Adipose tissue (tissue), 3 donors: ENCODE measurements around the gene HOXD3. TPM values are rescaled to one million over a fixed set of nuclear protein-coding genes. Genes with fewer than 3 reads are reported as not detected.

Experiments
- H3K27ac ChIP-seq: one replicate; pipeline ENCODE4 v1.5.1; 2013; ENCODE audit warnings: low read depth, low read length
- WGBS, 3 donors: extraction: QIAGEN DNeasy Blood & Tissue Kit; methylation state at CpG; one replicate each; pipeline ENCODE4 v1.1.7; 2013; 5-methylcytosine and 5-hydroxymethylcytosine counted together
- polyA plus RNA-seq, 3 donors: library from polyadenylated mRNA; stranded (reverse); fragments of 200-250 nt; gene quantifications; one replicate each; pipeline ENCODE4 v1.2.3, GENCODE V29; 2013
- donor health status: healthy with polysubstance abuse.
- donor health status: Bipolar disorder and iron deficiency.
- donor health status: healthy.

The HOXD3 gene
- polyA plus RNA-seq: 1 to 10 TPM in 2 of 3 donors, under 1 TPM in 1; 0.22 to 3.3 (median 2.0) TPM

GRCh38 chr2:176156807-176157498 is at the start of gene HOXD3:
TSS of gene HOXD3 (plus strand) at chr2:176157307. CDS start at chr2:176169115, 11,808 bp downstream.
- WGBS, 3 donors: 7 to 28% (median 12%) methylated on average over 48 of the region's 48 CpGs
- no peak within 1 kb of the TSS for H3K27ac ChIP-seq

- 3 to 5% (median 3%) methylated on average over 26 to 59 of the region's 59 CpGs for WGBS, 3 donors
- H3K27ac ChIP-seq: no peak overlapping the region
These were observed 49.4 kb upstream of the HOXD3 start for GRCh38 chr2:176107731-176108181.

- no peak overlapping the region for H3K27ac ChIP-seq
- WGBS, 3 donors: 9 to 28% (median 12%) methylated on average over 26 of the region's 26 CpGs
These were observed 47.8 kb upstream of the HOXD3 start for GRCh38 chr2:176109192-176109901.

DNA sequence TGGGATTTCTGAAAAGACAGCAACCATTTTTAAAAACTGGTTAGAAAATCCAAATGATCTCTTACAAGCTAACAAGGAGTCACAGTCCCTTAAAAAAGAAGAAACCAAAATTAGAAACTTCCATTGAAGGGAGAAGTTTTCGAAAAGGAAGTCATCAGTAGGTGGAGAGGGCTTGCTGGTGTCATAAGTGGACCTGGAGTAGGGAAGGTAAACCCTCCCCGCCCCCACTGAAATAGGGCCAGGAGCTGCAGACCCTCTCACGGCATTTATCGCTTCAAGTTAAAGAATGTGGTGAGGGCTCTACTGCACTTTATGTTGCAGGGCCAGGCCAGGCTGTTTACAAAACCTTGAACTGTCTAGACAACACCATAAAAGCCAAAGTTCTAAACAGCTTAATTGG is 47.2 kb upstream of the HOXD3 start:
- 14 to 50% (median 22%) methylated on average over 4 of the region's 4 CpGs for WGBS, 3 donors

DNA sequence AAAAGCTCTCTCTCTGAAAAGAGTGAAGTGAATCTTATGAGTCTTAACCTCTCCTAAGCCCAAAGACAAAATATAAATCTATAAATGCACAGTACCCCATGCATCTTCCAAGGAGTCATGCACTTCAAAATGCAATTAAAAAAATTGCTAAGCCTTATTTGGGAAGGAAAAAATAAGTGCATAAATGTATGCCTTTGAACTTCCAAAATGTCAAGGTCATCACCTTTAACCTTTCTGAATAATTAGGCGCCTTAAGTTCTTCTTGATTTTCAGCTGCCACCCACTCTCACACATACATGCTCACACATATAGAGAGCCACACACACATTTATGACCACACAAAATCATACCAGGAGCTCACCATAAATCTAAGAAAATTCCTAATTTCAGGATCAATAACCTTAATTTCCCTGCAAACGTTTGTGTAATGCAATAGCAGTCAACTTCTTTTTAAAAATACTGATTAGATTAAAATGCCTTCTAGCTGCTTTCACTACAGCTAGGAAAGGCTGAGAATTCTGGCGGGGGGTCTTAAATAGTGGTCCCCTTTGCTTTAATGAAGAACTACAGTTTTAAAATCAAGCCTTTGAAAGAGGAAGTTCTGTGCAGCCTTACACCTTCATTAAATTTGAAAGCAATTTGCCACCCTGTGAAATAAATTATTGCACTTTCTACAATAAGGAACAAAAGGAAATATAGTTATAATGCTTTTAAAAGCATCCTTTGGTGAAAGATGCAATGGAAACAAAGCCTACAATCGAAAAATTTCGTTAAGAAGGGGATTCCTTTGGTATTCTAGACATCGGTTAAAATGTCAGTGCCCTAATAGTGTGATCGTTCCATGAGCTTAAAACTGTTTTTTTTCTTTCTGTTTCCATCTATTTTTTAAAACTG is 46.4 kb upstream of the HOXD3 start:
- H3K27ac ChIP-seq: no peak overlapping the region
- 21 to 40% (median 22%) methylated on average over 7 of the region's 7 CpGs for WGBS, 3 donors

More for the DNA sequence above, 47.2 kb upstream of the HOXD3 start:
- no peak overlapping the region for H3K27ac ChIP-seq

DNA sequence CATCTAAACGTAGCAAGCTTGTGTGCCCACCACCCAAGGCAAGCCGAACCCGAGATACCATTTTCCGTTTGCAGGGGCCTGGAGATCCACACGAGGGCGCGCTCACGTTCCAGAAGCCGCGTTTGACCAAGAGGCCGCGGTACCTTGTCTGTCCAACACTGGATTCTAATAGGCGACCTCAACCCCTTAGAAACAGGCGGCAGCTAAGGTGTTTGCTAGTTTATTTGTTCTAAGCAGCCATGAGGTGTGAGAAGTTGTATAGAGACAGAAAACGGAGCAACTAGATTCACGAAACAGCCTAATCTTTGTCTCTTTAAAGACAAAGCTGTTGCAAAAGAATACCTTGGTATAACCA is 45.8 kb upstream of the HOXD3 start:
- 3 to 9% (median 4%) methylated on average over 16 of the region's 16 CpGs for WGBS, 3 donors
- H3K27ac ChIP-seq: no peak overlapping the region

- H3K27ac ChIP-seq: no peak overlapping the region
- 7 to 29% (median 8%) methylated on average over 29 of the region's 29 CpGs for WGBS, 3 donors
These were observed 45.2 kb upstream of the HOXD3 start for GRCh38 chr2:176111846-176112374.

GRCh38 chr2:176112375-176113302 is 44.5 kb upstream of the HOXD3 start:
- 7 to 36% (median 11%) methylated on average over 40 of the region's 40 CpGs for WGBS, 3 donors
- no peak overlapping the region for H3K27ac ChIP-seq

DNA sequence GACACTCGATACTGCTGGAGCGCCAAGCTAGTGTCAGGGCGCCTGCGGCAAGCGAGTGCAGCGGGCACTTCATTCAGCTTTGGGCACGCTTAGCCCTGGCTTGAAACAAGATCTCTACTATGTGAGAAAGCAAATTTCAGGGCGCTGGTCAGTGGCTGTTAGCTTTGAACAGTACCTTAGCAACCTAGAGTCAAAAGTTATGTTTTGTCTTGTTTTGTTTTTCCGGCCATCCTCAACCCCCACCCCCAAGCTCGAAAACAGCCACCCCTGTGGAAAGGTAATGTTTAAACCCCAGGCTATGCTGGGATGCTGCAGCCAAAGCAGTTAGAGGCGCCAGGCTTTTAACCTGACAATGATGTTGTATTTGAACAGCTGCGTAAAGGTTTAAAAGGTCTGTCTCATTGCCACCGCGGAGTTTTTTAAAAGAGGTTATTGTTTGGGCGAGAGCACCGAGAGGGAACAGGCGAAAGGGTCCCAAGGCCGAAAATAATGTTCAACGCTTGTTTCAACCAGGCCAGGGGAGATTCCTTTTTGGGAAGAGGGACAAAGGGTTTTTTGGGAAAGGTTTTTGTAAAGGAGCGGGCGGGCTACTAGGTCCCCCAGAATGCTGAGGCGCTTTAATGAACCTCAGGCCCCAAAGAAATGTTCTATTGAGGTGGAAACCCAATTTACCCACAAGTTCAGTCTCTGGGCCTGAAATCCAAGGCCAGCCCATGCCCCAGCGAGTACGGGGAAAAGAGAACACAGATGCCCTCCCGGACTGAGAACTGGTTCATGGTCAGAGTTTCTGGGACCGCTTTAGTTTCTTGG is 42.8 kb upstream of the HOXD3 start:
- 16 to 43% (median 21%) methylated on average over 26 of the region's 26 CpGs for WGBS, 3 donors
- no peak overlapping the region for H3K27ac ChIP-seq

DNA sequence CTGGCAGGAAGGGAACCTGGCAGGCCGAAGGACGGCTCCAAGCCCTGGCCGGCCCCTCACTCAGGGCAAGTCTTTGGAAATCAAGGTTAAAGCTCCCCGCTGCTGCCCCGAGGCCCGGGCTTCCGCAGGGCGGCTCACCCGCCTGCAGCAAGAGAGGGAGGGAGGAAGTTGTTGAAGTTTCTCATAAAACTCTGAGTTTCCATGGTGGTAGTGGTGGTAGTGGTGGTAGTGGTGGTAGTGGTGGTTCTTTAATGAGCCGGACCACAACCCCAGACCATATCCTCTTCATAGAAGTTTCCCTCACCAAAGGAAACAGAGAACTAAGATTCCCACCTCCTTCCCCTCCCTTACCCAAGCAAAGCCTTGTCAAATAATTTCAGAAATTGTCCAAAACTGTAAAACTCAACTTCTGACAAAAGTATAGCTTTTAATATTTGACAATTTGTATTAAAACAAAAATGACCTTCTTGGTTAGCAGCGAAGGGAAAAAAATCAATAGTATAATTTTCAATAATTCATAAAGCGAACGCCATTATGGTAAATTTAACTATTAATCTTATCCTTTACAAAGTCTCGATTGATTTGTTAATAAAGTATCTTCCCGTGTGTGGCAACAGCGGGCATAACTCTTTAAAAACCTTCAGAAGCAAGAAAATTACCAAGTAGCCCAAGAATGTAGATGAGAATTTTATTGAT is 42.0 kb upstream of the HOXD3 start:
- 19 to 41% (median 26%) methylated on average over 16 of the region's 16 CpGs for WGBS, 3 donors
- H3K27ac ChIP-seq: no peak overlapping the region

- 4 to 8% (median 7%) methylated on average over 61 to 66 of the region's 66 CpGs for WGBS, 3 donors
These were observed 41.0 kb upstream of the HOXD3 start, which contains the start of gene HOXD10 for GRCh38 chr2:176115883-176116813. TSS of gene HOXD10 (plus strand) at chr2:176116778. CDS start at chr2:176116834, 56 bp downstream.

DNA sequence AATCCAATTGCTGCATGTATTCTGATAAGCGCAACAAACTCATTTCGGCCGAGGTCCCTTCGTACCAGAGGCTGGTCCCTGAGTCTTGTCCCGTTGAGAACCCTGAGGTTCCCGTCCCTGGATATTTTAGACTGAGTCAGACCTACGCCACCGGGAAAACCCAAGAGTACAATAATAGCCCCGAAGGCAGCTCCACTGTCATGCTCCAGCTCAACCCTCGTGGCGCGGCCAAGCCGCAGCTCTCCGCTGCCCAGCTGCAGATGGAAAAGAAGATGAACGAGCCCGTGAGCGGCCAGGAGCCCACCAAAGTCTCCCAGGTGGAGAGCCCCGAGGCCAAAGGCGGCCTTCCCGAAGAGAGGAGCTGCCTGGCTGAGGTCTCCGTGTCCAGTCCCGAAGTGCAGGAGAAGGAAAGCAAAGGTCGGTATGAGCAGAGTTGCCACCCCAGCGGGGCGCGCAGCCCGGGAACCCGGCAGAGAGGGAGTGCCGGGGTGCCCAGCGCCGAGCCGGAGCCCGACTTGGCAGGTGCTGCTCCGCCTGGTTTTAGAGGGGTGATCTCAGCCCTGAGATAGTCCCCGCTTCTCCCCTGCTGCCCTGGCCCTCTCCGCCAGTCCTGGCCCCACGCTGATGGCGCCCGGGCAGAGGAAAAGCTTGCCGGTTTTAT is 39.8 kb upstream of the HOXD3 start:
- H3K27ac ChIP-seq: no peak overlapping the region
- whole genome bisulfite sequencing, 3 donors: 18 to 35% (median 20%) methylated on average over 40 of the region's 40 CpGs

More at GRCh38 chr2:176115883-176116813, 41.0 kb upstream of the HOXD3 start, which contains the start of gene HOXD10:
- H3K27ac ChIP-seq: no peak within 1 kb of the TSS

- whole genome bisulfite sequencing, 3 donors: 12 to 37% (median 15%) methylated on average over 11 of the region's 11 CpGs
- H3K27ac ChIP-seq: no peak overlapping the region
These were observed 39.2 kb upstream of the HOXD3 start for GRCh38 chr2:176117823-176118371.

GRCh38 chr2:176118601-176119339 is 38.3 kb upstream of the HOXD3 start:
- H3K27ac ChIP-seq: no peak overlapping the region
- 13 to 33% (median 13%) methylated on average over 24 of the region's 24 CpGs for WGBS, 3 donors
